ENCODE measurements around the gene GMEB2.

GMEB2 gene

GRCh38 chr20:63570281-63571086 lies 56.4 kb downstream of the GMEB2 start:
- H3K4me1 ChIP-seq (ENCODE audit: insufficient read depth, low read length) = no peaks in the 10 kb centered on the region
- H3K4me3 ChIP-seq (ENCODE audit: low read length) = no peak overlapping the region
- H3K36me3 ChIP-seq (ENCODE audit: insufficient read depth, low read depth, low read length) = no peaks in the 10 kb centered on the region
- no peak overlapping the region for H3K9ac ChIP-seq (ENCODE audit: low read depth, low read length)
- no peaks in the 10 kb centered on the region for H3K9me3 ChIP-seq (ENCODE audit: insufficient read depth, low read depth, low read length)
- H3K27ac ChIP-seq (ENCODE audit: low read length) = no peak overlapping the region
- H3K27me3 ChIP-seq (ENCODE audit: insufficient read depth, low read length) = peaks cover 7% of the 10 kb centered on the region; the same call in 1 of the 2 replicates

GRCh38 chr20:63568986-63569949 lies 57.6 kb downstream of the GMEB2 start:
- H3K9ac ChIP-seq (ENCODE audit: low read depth, low read length) = no peak overlapping the region
- no peaks in the 10 kb centered on the region for H3K36me3 ChIP-seq (ENCODE audit: insufficient read depth, low read depth, low read length)
- H3K27ac ChIP-seq (ENCODE audit: low read length) = no peak overlapping the region
- H3K9me3 ChIP-seq (ENCODE audit: insufficient read depth, low read depth, low read length) = no peaks in the 10 kb centered on the region
- peaks cover 7% of the 10 kb centered on the region; the same call in 1 of the 2 replicates for H3K27me3 ChIP-seq (ENCODE audit: insufficient read depth, low read length)
- H3K4me1 ChIP-seq (ENCODE audit: insufficient read depth, low read length) = no peaks in the 10 kb centered on the region
- no peak overlapping the region for H3K4me3 ChIP-seq (ENCODE audit: low read length)

GRCh38 chr20:63568170-63568981 lies 58.5 kb downstream of the GMEB2 start:
- Histone ChIP-seq H3K9ac (ENCODE audit: low read depth, low read length) (no peak overlapping the region), H3K27me3 (ENCODE audit: insufficient read depth, low read length) (peaks cover 3% of the 10 kb centered on the region; the same call in 1 of the 2 replicates), H3K9me3 (ENCODE audit: insufficient read depth, low read depth, low read length) (no peaks in the 10 kb centered on the region), H3K27ac (ENCODE audit: low read length) (no peak overlapping the region), H3K4me1 (ENCODE audit: insufficient read depth, low read length) (no peaks in the 10 kb centered on the region), H3K36me3 (ENCODE audit: insufficient read depth, low read depth, low read length) (no peaks in the 10 kb centered on the region), H3K4me3 (ENCODE audit: low read length) (no peak overlapping the region)

GRCh38 chr20:63567386-63568169 lies 59.3 kb downstream of the GMEB2 start:
- Histone ChIP-seq H3K27me3 (ENCODE audit: insufficient read depth, low read length) (no peaks in the 10 kb centered on the region), H3K4me1 (ENCODE audit: insufficient read depth, low read length) (no peaks in the 10 kb centered on the region), H3K36me3 (ENCODE audit: insufficient read depth, low read depth, low read length) (no peaks in the 10 kb centered on the region), H3K27ac (ENCODE audit: low read length) (no peak overlapping the region), H3K9ac (ENCODE audit: low read depth, low read length) (no peak overlapping the region), H3K9me3 (ENCODE audit: insufficient read depth, low read depth, low read length) (no peaks in the 10 kb centered on the region), H3K4me3 (ENCODE audit: low read length) (no peak overlapping the region)

GRCh38 chr20:63567136-63567385 lies 59.8 kb downstream of the GMEB2 start:
- no peaks in the 10 kb centered on the region for H3K4me1 ChIP-seq (ENCODE audit: insufficient read depth, low read length)
- H3K27me3 ChIP-seq (ENCODE audit: insufficient read depth, low read length) = no peaks in the 10 kb centered on the region
- no peak overlapping the region for H3K27ac ChIP-seq (ENCODE audit: low read length)
- H3K9me3 ChIP-seq (ENCODE audit: insufficient read depth, low read depth, low read length) = no peaks in the 10 kb centered on the region
- no peak overlapping the region for H3K4me3 ChIP-seq (ENCODE audit: low read length)
- H3K9ac ChIP-seq (ENCODE audit: low read depth, low read length) = no peak overlapping the region
- no peaks in the 10 kb centered on the region for H3K36me3 ChIP-seq (ENCODE audit: insufficient read depth, low read depth, low read length)

GRCh38 chr20:63566395-63567135 lies 60.3 kb downstream of the GMEB2 start:
- H3K36me3 ChIP-seq (ENCODE audit: insufficient read depth, low read depth, low read length) = no peaks in the 10 kb centered on the region
- H3K9me3 ChIP-seq (ENCODE audit: insufficient read depth, low read depth, low read length) = no peaks in the 10 kb centered on the region
- no peaks in the 10 kb centered on the region for H3K4me1 ChIP-seq (ENCODE audit: insufficient read depth, low read length)
- no peak overlapping the region for H3K9ac ChIP-seq (ENCODE audit: low read depth, low read length)
- H3K27ac ChIP-seq (ENCODE audit: low read length) = no peak overlapping the region
- H3K27me3 ChIP-seq (ENCODE audit: insufficient read depth, low read length) = no peaks in the 10 kb centered on the region
- H3K4me3 ChIP-seq (ENCODE audit: low read length) = no peak overlapping the region

- Histone ChIP-seq H3K9ac (ENCODE audit: low read depth, low read length) (no peak overlapping the region), H3K27me3 (ENCODE audit: insufficient read depth, low read length) (no peaks in the 10 kb centered on the region), H3K4me3 (ENCODE audit: low read length) (no peak overlapping the region), H3K9me3 (ENCODE audit: insufficient read depth, low read depth, low read length) (no peaks in the 10 kb centered on the region), H3K27ac (ENCODE audit: low read length) (no peak overlapping the region), H3K4me1 (ENCODE audit: insufficient read depth, low read length) (no peaks in the 10 kb centered on the region), H3K36me3 (ENCODE audit: insufficient read depth, low read depth, low read length) (no peaks in the 10 kb centered on the region)
These were observed 61.1 kb downstream of the GMEB2 start for GRCh38 chr20:63565699-63566335.

- Histone ChIP-seq H3K9me3 (ENCODE audit: insufficient read depth, low read depth, low read length) (no peaks in the 10 kb centered on the region), H3K36me3 (ENCODE audit: insufficient read depth, low read depth, low read length) (no peaks in the 10 kb centered on the region), H3K27ac (ENCODE audit: low read length) (no peak overlapping the region), H3K27me3 (ENCODE audit: insufficient read depth, low read length) (no peaks in the 10 kb centered on the region), H3K4me3 (ENCODE audit: low read length) (no peak overlapping the region), H3K9ac (ENCODE audit: low read depth, low read length) (no peak overlapping the region), H3K4me1 (ENCODE audit: insufficient read depth, low read length) (no peaks in the 10 kb centered on the region)
These were observed 61.7 kb downstream of the GMEB2 start for GRCh38 chr20:63565021-63565698.

GRCh38 chr20:63564036-63564810 lies 62.7 kb downstream of the GMEB2 start:
- Histone ChIP-seq H3K36me3 (ENCODE audit: insufficient read depth, low read depth, low read length) (no peaks in the 10 kb centered on the region), H3K27ac (ENCODE audit: low read length) (no peak overlapping the region), H3K4me1 (ENCODE audit: insufficient read depth, low read length) (no peaks in the 10 kb centered on the region), H3K9me3 (ENCODE audit: insufficient read depth, low read depth, low read length) (no peaks in the 10 kb centered on the region), H3K27me3 (ENCODE audit: insufficient read depth, low read length) (no peaks in the 10 kb centered on the region), H3K4me3 (ENCODE audit: low read length) (no peak overlapping the region), H3K9ac (ENCODE audit: low read depth, low read length) (no peak overlapping the region)
